Measurements from ENCODE around the gene OR5H14. TPM values are rescaled to one million over a fixed set of nuclear protein-coding genes. Genes with fewer than 3 reads are reported as not detected.

OR5H14 gene
- total and polyA plus RNA-seq, 10 of the 15 experiments (the other 5 are each of a cell fraction or from before 2014, with no cell fraction given) = not detected

DNA sequence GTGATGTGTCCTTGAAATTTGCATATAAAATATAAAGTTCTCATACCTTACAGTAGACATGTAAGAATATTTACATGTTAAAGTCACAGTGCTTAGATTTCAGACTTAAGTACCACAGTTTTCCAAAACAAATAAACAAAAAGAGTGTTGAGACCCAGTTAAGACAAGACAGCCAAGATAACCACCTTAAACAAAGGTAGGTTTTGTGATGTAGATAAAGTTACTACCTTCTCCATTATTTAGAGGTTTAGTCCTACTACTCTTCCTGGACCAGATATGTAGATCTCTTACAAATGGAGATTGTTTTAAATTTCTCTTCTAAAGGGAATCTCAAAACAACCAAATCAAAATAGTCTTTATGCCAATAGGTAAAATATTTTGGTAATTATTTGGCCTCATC is 34.9 kb downstream of the OR5H14 start:
- TF ChIP-seq SIN3A (IDR thresholded peaks at IDR 0.05; ENCODE audit: low read depth, low read length) (no peak), BCL11A (IDR thresholded peaks at IDR 0.05; ENCODE audit: low read depth, low read length) (no peak), NBN (IDR thresholded peaks at IDR 0.05) (no peak), NFIC (IDR thresholded peaks at IDR 0.05; ENCODE audit: low read depth, low read length) (no peak), STAT3 (IDR thresholded peaks at IDR 0.05; ENCODE audit: low read depth, low read length) (no peak), EP300 (IDR thresholded peaks at IDR 0.05; ENCODE audit: borderline replicate concordance in 1 of 2, control insufficient read depth in 1 of 2, low read depth in 2 of 2, low read length in 2 of 2) (no peak), SMAD1 (IDR thresholded peaks at IDR 0.05; ENCODE audit: low read depth, partially characterized antibody) (no peak)
- TF ChIP-seq, protein P1, sequence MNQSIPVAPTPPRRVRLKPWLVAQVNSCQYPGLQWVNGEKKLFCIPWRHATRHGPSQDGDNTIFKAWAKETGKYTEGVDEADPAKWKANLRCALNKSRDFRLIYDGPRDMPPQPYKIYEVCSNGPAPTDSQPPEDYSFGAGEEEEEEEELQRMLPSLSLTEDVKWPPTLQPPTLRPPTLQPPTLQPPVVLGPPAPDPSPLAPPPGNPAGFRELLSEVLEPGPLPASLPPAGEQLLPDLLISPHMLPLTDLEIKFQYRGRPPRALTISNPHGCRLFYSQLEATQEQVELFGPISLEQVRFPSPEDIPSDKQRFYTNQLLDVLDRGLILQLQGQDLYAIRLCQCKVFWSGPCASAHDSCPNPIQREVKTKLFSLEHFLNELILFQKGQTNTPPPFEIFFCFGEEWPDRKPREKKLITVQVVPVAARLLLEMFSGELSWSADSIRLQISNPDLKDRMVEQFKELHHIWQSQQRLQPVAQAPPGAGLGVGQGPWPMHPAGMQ (IDR thresholded peaks at IDR 0.05; ENCODE audit: borderline replicate concordance) = no peak
- TF ChIP-seq, protein P2, sequence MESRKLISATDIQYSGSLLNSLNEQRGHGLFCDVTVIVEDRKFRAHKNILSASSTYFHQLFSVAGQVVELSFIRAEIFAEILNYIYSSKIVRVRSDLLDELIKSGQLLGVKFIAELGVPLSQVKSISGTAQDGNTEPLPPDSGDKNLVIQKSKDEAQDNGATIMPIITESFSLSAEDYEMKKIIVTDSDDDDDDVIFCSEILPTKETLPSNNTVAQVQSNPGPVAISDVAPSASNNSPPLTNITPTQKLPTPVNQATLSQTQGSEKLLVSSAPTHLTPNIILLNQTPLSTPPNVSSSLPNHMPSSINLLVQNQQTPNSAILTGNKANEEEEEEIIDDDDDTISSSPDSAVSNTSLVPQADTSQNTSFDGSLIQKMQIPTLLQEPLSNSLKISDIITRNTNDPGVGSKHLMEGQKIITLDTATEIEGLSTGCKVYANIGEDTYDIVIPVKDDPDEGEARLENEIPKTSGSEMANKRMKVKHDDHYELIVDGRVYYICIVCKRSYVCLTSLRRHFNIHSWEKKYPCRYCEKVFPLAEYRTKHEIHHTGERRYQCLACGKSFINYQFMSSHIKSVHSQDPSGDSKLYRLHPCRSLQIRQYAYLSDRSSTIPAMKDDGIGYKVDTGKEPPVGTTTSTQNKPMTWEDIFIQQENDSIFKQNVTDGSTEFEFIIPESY (IDR thresholded peaks at IDR 0.05) = no peak
- TF ChIP-seq, protein P3, sequence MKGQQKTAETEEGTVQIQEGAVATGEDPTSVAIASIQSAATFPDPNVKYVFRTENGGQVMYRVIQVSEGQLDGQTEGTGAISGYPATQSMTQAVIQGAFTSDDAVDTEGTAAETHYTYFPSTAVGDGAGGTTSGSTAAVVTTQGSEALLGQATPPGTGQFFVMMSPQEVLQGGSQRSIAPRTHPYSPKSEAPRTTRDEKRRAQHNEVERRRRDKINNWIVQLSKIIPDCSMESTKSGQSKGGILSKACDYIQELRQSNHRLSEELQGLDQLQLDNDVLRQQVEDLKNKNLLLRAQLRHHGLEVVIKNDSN (IDR thresholded peaks at IDR 0.05; ENCODE audit: borderline replicate concordance, extremely low read length, insufficient read depth, low read depth, low read length) = no peak
- H3K27me3 ChIP-seq (replicated peaks in 1 of 2; ENCODE audit: control insufficient read depth in 2 of 2, insufficient read depth in 2 of 2, low read length in 1 of 2) = no peaks in the 10 kb centered on the region
- no TSS peak for BruUV-seq (replicated peaks)
- no peak overlapping the region for H2AFZ ChIP-seq (ENCODE audit: control insufficient read depth, low read depth, low read length)
- ChIA-PET SMC1A (ENCODE audit: uncharacterized antibody, unreplicated experiment) (no interaction called here), POLR2A (no interaction called here), RAD21 (ENCODE audit: unreplicated experiment) (no interaction called here), CTCF (no interaction called here)
- no peak overlapping the region for H3K9ac ChIP-seq (ENCODE audit: control insufficient read depth, insufficient read depth, low read length)
- in situ Hi-C loops (cut with MboI) = no loop called here
- intact Hi-C loops (cut with micrococcal nuclease; ENCODE audit: unreplicated experiment) = no loop called here
- no peaks in the 10 kb centered on the region for H3K79me2 ChIP-seq (ENCODE audit: control insufficient read depth, insufficient read depth, low read length)
- no peak overlapping the region for H3K4me3 ChIP-seq
- H3K4me1 ChIP-seq (ENCODE audit: control insufficient read depth, insufficient read depth, low read length) = no peaks in the 10 kb centered on the region
- H3K27ac ChIP-seq (ENCODE audit: control insufficient read depth, insufficient read depth) = no peak overlapping the region
- no peaks in the 10 kb centered on the region for H4K20me1 ChIP-seq (ENCODE audit: control insufficient read depth, insufficient read depth)
- FAIRE-seq (no peak), ATAC-seq (no peak), DNase-seq (ENCODE audit: low read depth, low spot score) (no peak)
- H3K4me2 ChIP-seq (ENCODE audit: control insufficient read depth, insufficient read depth) = no peak overlapping the region
- no peaks in the 10 kb centered on the region for H3K36me3 ChIP-seq (ENCODE audit: control insufficient read depth in 2 of 2, insufficient read depth in 2 of 2, low read length in 1 of 2)
- no peaks in the 10 kb centered on the region for H3K9me3 ChIP-seq (replicated peaks; ENCODE audit: control insufficient read depth, insufficient read depth, low read length)

All from GM12878 (cell line).